HG03558 (cell line): ENCODE measurements around the gene BABAM2.
"Not testable (repeated sequence)": the region's sequence is repeated elsewhere in the genome, so short reads cannot be mapped to it uniquely, and the experiment has no call there.

Source experiments
- ATAC-seq: cut with Tn5 transposase; IDR thresholded peaks from one replicate; pipeline ENCODE4 v1.9.1; 2021; ENCODE audit warnings: moderate number of reproducible peaks; ENCODE audit not compliant: unreplicated experiment; ENCODE audit errors: extremely low read depth

Gene BABAM2

DNA sequence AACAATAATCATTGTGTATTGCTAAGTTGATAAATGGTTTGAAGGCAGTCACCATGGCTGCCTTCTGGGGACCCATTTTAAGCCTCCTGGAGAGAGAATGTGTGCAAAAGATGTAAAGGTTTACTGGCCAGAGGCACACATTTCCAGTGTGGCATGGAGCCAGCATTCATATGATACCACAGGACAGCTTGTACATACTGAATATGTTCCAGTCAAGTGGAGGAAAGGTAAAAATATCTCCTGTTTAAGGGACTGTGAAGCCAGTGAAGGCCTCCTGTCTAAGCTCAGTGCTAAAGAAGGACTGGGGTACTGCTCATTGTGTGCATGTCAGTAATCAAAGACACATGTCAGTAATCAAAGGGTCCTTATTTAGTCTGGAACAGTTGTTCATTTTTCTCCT is 119.2 kb downstream of the BABAM2 start:
- ATAC-seq: no peak

DNA sequence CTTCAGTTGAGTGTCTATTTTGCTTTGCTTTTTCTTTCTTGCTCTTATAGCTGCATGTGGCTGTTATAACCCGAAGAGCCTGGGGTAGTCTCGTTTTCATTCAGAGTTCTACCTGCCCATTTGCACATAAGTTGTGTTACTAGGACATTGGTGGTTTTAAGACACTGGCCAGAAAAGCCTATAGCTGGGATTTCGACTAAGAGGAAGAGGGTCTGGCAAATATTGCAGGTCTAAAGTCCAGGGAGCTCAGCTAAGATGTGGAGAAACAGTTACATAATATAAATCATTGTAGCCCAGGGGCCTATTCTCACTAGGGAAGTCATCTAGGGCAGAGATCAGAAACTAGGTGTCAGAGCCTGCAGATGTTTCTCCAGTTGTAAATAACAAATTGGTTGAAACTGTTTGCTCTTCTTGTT is 120.8 kb downstream of the BABAM2 start:
- no peak for ATAC-seq

- not testable (repeated sequence) for ATAC-seq
These were observed 127.9 kb downstream of the BABAM2 start for GRCh38 chr2:28018474-28018873.

- not testable (repeated sequence) for ATAC-seq
These were observed 129.0 kb downstream of the BABAM2 start for GRCh38 chr2:28019521-28019920.

DNA sequence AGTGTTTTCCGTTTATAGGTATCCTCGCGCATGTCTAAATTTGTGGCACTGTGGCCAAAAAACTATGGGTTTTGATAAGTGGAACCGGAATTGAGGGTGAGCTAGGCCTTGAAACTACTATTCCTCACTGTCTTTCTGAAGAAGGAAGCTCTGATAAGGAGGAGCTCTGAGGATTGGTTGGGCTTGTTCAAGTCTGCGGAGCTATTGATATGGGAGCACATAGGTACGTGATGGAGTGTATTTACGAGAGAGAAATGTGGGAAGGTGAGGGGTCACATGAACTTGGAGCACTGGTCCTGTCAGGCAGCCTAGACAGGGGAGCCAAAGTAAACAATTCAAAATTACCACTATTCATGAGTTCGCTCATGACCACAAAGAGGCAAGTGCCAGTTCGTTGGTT is 131.4 kb downstream of the BABAM2 start:
- ATAC-seq: no peak

GRCh38 chr2:28025123-28025522 is 134.6 kb downstream of the BABAM2 start:
- no peak for ATAC-seq

- not testable (repeated sequence) for ATAC-seq
These were observed 135.7 kb downstream of the BABAM2 start for GRCh38 chr2:28026230-28026629.

GRCh38 chr2:28028025-28028424 is 137.5 kb downstream of the BABAM2 start:
- ATAC-seq: no peak

- no peak for ATAC-seq
These were observed 140.1 kb downstream of the BABAM2 start for GRCh38 chr2:28030600-28030999.

- ATAC-seq: no peak
These were observed 142.3 kb downstream of the BABAM2 start for GRCh38 chr2:28032816-28033215.

- ATAC-seq: no peak
These were observed 144.2 kb downstream of the BABAM2 start for GRCh38 chr2:28034696-28035095.

GRCh38 chr2:28035163-28035690 is 144.7 kb downstream of the BABAM2 start:
- ATAC-seq: no peak

DNA sequence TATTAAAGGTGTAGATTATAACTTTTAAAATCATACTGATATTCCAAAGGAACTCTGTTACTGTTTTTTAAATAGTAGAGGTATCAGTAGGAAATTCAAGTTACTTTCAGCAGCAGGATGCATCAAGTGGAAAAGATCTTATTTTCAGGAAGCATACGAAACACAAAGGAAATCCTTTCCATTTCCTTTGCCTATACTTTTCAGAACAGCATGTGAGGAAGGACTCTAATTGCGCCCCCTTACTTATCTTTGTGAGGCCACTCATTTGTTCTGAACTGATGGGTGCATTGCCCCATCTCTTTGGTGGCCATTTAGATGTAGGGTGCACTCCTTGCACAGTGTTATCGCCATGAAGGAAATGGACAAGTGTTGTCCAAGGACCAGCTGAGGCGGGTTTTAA is 145.3 kb downstream of the BABAM2 start:
- ATAC-seq: no peak

DNA sequence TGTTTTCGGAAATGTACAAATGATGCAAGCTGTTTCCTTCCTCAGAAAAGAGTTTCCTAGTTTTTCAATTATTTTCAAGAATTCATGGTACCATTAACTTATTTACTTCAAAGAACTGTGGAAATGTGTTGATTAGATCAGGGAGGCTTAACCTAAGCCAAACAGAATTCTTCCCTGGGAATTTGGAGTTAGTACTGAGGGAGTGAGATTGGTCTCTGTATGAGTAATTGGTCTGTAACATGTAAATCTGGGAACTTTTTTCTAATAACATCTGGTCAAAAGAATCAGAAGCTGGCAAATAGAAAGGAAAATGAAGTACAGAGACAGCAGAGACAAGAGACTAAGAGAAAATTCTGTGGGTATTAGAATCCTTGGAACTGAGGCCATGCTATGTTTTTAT is 145.8 kb downstream of the BABAM2 start:
- ATAC-seq: no peak

DNA sequence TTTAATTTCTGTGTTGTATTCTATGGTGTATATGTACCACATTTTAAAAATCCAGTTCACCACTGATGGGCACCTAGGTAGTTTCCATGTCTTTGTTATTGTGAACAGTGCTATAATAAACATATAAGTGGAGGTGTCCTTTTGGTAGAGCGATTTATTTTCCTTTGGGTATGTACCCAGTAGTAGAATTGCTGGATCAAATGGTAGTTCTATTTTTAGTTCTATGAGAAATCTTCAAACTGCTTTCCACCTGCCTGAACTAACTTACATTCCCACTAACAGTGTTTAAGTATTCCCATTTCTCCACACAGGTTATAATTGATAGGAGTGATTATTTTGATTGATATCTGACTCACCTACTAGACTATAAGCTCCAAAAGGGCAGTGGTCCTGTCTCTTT is 148.2 kb downstream of the BABAM2 start:
- no peak for ATAC-seq

DNA sequence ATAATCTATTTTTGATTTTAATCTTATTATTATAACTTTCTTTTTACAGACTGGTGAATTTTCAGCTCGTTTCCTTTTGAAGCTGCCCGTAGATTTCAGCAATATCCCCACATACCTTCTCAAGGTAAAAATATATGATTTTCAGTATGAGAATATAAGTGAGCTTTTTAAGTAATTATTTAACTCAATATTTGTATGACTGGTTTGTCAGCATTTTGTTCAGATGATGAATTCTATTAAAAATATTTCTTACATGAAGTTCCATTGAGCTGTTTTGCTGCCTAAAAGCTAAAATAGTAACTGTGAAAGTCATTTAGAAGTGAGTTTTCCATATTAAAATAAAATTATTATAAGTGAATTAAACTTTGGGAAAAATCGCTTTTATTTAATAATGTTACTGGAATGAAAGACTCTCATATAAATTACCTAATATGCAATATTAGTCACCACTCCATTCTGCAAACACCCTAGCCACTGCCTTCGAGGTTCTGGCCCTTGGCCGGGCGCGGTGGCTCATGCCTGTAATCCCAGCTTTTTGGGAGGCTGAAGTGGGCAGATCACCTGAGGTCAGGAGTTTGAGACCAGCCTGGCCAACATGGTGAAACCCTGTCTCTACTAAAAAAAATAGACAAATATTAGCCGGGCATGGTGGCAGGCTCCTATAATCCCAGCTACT is 155.3 kb downstream of the BABAM2 start:
- ATAC-seq: no peak

GRCh38 chr2:28046921-28047320 is 156.4 kb downstream of the BABAM2 start:
- no peak for ATAC-seq

DNA sequence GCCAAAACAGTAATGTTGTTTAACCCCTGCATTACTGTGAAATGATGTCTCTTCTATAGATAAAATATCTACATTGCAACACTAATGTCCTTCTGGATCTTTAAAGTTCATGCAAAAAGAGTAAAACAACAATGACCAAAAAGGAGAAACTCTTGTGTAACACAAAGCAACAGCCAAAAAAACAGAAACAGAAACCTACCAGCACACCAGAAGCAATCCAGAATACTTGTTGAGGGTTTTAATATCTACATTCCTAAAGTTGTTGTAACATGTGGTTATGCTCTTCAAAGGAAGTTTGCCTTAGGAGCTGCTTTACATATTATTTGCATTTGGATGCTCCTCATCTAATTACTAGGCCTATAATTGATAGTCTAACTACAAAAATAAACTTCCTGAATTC is 157.2 kb downstream of the BABAM2 start:
- ATAC-seq: no peak

DNA sequence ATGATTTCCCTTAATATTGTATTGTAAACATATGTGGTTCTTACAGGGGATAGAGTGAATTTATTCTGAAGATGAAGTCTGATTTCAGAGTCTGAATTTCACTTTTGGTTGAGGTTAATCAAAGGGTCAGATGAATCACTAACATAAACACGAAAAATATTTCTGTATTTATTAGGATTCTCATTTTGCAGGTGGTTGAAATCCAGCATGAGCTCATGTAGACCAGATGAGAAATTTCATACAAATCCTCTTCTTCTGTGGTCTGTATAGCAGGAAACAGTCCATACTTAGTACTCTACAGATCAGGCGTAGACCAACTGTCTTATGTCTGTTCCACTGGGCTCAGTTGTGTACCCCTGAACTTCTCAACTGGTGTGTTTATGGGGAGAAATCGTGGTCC is 157.8 kb downstream of the BABAM2 start:
- no peak for ATAC-seq

DNA sequence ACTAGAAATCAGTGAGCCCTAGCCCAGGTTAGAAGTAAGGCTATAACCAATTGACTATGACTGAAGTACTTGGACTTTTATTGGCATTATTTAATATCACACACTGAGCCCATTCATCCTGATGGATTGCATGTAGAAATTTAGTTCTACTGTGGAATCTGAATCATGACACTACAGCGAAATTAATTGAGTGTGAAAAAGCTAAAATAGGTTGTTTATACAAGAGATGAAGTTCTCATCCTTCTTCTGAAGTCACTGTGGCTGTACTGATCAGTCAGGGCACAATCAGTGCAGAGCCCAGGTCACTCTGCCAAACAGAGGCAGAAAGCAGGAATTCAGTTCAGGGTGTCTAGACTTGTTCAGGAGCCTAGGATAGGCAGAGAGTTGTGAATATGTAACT is 158.9 kb downstream of the BABAM2 start:
- ATAC-seq: no peak

- ATAC-seq: no peak
These were observed 159.4 kb downstream of the BABAM2 start for GRCh38 chr2:28049899-28050298.

GRCh38 chr2:28052691-28053090 is 162.2 kb downstream of the BABAM2 start:
- ATAC-seq: no peak
